D341Med (cell line): ENCODE data around the gene KRT80.

Experiments used
- DNase-seq: peaks from one replicate; pipeline ENCODE4 v3.0.0; 2012; ENCODE audit warnings: low spot score

The KRT80 gene

GRCh38 chr12:52151837-52152783, 39.7 kb downstream of the KRT80 start:
- DNase-seq: peak; percentile 92

GRCh38 chr12:52151153-52151836, 40.5 kb downstream of the KRT80 start:
- DNase-seq: no peak

DNA sequence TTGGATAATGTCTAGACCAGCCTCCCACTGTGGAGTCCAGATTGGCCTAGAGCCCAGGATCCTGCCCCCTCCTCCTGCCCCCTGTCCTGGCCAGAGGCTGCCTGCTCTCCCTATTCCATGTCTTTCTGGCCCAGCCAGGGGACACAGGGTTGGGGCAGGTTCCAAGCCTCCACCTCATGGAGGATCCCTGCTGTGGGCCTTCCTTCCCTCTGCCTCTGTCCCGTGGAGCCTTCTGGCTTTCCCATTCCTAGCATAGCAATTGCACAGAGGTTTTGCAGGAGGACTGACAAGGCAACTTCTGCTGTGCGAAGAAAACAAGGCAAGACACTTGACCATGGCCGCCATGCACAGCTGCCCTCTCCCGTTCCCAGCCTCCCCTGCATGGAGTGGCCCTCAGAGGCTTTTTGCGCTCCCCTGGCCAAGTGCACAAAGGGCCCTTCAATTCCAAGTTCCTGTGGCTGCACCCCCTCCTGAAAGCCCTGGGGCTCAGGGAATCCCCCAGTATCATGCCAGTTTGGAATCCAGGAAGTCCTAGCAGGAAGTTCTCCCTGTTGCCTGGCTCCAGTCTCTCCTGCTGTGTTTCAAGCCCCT, 42.1 kb downstream of the KRT80 start:
- DNase-seq: no peak

GRCh38 chr12:52149182-52149641, 42.6 kb downstream of the KRT80 start:
- DNase-seq: no peak

- no peak for DNase-seq
Observed at GRCh38 chr12:52148464-52149181, 43.2 kb downstream of the KRT80 start.

GRCh38 chr12:52147964-52148463, 43.8 kb downstream of the KRT80 start:
- no peak for DNase-seq

- DNase-seq: no peak
Observed at GRCh38 chr12:52147367-52147963, 44.3 kb downstream of the KRT80 start.

GRCh38 chr12:52146822-52147366, 44.9 kb downstream of the KRT80 start:
- DNase-seq: no peak

DNA sequence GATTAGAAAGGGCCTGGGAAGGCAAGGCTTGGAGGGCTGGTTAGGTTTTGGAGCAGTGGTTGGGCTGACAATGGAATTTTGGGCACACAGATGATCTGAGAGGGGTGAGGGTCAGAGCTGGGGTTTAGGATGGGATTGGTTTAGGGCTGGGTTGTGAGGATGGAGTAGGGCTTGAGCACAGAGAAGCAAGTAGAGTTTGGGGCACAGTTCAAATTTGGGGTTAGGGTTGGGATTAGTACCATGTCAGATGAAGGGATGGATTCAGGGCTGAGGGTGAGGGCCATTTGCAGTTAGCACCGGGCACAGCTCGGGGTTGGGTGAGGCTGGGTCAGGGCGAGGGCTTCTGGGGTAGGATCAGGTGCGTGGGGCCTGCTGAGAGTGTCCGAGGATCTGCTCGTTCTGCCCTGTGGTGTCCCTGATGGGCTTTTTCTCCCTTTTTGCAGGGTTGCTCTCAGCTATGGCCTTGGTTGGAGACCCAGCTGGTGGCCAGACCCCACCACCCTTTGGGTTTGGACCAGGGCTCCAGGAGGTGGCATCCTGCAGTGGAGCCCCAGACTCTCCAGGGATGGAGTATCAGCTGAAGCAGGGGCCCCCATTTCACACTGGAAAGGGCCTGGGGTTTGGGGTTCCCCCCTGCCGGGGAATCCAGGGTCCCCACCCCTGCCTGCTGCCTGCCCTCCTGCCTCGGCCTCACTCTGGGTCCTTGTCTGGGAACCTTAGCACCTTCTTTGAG, 45.6 kb downstream of the KRT80 start:
- no peak for DNase-seq

DNA sequence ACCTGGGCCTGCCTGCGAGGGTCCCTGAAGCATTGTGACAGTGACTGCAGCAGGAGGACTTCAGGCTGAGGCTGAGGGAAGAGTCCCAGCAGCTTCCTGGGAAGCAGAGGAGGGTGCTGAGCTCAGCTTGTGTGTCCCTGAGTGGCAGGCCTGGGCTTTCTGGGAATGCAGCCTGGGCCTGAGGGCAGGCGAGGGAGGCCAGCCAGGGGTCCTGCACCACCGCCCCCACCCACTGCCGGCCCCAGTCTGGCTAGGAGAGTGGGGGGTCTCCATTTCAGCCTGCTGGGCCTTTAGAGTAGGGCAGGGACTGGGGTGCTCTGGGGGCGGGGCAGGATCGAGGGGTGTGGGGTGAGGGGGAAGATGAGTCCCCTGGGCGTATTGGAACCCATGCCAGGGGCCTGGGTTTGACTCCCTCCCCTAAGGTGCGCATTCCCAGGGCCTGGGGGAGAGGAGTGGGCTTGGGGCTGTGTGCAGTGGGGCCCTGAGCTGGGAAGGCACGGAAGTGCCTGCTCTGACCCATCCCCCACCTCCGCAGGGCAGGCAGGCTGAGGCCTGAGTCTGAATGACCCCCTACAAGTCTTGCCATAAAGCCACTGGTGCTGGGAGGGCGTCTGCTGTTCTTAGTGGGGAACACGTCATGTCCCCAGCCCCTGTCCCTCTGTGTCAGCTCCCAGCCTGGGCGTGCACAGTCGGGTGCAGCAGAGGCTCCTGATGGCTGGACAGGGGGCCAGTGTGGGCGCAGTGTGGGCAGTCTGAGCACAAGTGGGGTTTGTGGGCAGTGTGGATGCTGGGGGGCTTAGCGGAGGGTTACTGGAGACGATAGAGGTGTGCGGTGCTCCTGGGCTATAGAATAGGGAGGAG, 46.4 kb downstream of the KRT80 start:
- no peak for DNase-seq

DNA sequence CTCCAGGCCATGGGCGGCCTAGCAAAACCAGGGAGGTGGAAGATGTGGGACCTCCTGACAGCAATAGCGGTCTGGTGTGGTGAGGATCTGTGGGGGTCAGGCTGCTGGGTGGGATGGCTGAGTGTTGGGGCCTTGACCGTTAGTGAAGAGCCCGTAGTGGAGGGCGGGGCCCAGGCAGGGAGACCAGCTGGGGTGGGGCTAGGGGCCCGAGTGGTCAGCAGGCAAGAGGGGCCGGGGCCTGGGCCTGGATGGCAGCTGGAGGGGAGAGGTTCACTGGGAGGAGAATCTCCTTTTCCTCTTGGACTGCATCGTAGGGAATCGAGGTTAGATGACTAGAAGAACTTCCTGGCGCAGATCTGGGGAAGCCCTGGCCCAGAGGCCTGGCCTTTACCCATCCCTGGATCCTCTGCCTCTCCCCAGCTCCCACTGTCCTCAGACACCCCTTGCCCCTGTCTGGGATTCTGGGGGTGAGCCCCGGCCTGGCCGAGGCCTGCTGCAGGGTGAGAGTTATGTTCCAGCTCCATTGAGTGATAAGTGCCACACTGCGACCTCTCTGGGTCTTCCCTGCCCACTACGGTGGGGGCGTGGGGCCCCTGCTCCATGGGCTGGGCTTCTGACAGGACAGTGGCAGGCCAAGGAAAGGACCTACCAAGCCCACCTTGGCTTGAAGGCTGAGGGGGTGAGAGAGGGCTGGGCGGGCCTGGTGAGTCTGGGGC, 47.1 kb downstream of the KRT80 start:
- DNase-seq: no peak

DNA sequence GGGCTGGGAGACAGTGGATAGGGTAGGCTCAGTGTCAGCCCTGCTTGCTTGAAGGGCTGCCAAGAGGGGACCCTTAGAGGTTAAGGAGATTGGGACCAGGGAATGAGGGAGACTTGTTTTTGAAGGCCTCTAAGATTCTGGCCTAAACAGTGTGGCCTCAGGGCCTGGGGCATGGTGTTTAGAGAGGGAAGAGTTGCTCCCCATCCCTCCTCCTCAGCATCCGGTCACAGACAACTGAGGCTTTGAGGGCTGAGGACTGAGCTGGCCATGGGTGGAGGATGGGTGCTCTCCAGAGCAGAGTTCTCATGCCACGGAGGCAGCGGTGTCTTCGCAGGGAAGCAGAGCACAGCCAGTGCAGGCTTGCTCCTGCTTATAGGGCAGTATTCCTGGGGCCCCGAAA, 49.4 kb downstream of the KRT80 start:
- DNase-seq: no peak

DNA sequence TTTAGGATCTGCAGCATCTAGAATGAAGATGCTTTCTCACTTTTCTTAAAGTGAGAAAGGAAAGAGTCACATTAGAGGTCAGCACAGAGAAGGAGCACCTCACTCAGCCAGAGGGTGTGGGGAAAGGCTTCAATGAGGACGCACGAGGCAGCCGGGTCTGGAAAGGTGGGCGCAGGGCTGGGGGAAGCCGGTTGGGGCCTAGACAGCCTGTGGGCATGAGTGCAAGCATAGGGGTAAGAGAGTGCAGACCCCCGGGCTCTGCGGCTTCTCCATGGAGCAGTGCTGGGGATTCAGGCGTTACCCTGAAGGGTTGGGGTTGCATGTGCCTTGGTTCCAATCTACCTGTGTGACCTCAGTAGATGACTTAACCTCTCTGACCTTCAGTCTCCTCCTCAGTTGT, 49.9 kb downstream of the KRT80 start:
- DNase-seq: no peak

DNA sequence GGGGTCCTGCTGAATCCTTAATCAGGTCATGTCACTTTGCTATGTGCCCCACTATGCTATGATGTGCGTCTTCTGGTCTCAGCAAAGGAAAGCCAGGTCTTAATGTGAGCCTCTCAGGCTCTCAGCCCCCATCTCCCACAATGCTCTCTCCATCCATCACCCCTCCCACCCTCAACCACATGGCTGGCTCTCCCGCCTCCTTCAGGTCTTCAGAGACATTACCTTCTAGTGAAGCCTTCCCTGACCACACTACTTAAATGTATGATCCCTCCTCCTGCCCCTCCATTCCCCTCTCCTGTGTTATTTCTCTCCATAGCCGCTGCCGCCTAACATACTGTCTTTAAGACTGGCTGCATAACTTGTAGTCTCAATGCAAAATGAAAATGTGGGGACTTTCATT, 50.5 kb downstream of the KRT80 start:
- DNase-seq: no peak

DNA sequence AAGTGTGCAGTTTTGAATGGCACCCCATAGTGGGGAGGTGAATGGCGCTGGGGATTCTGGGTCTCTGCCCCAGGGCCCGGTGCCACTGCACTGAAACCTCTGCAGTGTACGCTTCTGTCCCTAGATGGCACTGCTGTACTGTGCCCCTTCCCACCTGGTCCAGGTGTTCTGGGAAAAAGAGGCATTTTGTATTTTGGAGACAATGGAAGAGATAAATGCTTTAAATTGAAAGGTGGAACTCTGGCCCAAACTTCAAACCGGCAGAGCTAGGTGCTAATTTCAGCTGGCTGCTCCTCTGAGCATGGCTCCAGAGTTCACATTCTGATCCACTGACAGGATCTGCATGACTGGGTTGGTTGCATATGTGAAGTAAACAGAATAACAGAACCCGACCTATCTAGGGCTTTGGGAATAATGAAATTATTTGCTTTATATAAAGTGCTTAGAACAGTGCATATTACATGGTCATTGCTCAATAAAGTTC, 52.2 kb downstream of the KRT80 start:
- peak; percentile 80 for DNase-seq

DNA sequence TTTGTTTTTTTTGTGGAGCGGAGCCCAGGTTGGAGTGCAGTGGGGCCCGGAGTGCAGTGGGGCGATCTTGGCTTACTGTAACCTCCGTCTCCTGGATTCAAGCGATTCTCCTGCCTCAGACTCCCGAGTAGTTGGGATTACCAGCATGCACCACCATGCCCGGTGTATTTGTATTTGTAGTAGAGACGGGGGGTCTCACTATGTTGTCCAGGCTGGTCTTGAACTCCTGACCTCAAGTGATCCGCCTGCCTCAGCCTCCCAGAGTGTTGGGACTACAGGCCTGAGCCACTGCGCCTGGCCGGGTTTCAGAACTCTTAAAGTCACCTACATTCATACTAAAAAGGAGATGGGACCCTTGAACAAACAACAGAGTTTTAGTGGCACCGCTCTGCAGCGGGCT, 52.7 kb downstream of the KRT80 start:
- DNase-seq: no peak

GRCh38 chr12:52137746-52138145, 54.1 kb downstream of the KRT80 start:
- DNase-seq: no peak

GRCh38 chr12:52132754-52133161, 59.1 kb downstream of the KRT80 start:
- no peak for DNase-seq

GRCh38 chr12:52130711-52131110, 61.1 kb downstream of the KRT80 start:
- DNase-seq: peak; percentile 43
